ENCODE data around the gene SLC50A1. TPM values are rescaled to one million over a fixed set of nuclear protein-coding genes. Genes with fewer than 3 reads are reported as not detected.
A peak's percentile ranks its signal among the peaks of the same experiment; 100 is the strongest.

Gene SLC50A1
- total and polyA plus RNA-seq, 9 of the 15 experiments (the other 6 are each of a cell fraction or from before 2014, with no cell fraction given), result 46.5 to 132 (median 91.9) TPM

GRCh38 chr1:155167166-155168104, 31.8 kb downstream of the SLC50A1 start (continued):
- TF ChIP-seq REST (IDR thresholded peaks at IDR 0.05; ENCODE audit: borderline replicate concordance) (peak; percentile 93), REST (CRISPR knock-in tag; IDR thresholded peaks at IDR 0.05; ENCODE audit: low read depth) (0 out of 2 replicates have a peak, but pooled peaks have one; percentile 37), KDM1A (IDR thresholded peaks at IDR 0.05) (0 out of 4 replicates have a peak, but pooled peaks of 1 of the 2 experiments have one; percentile 5), ZEB2 (IDR thresholded peaks at IDR 0.05) (no peak), RCOR1 (IDR thresholded peaks at IDR 0.05; ENCODE audit: borderline replicate concordance in 1 of 2, low read depth in 2 of 2, low read length in 2 of 2) (peak in 1 of 2 experiments; percentile 88; a peak in 2 of 4 replicates), SP1 (CRISPR knock-in tag; IDR thresholded peaks at IDR 0.05) (peak; percentile 42; the same call in 1 of the 2 replicates), DACH1 (IDR thresholded peaks at IDR 0.05; ENCODE audit: partially characterized antibody) (no peak), MNT (conservative IDR thresholded peaks at IDR 0.05) (no peak), SNRNP70 (optimal IDR thresholded peaks at IDR 0.05; ENCODE audit: low read depth, low read length) (no peak), NELFE (IDR thresholded peaks at IDR 0.05; ENCODE audit: insufficient read depth, insufficient read length) (no peak), GTF2E2 (tag; IDR thresholded peaks at IDR 0.05) (no peak), ELF2 (CRISPR knock-in tag; IDR thresholded peaks at IDR 0.05) (no peak), NBN (IDR thresholded peaks at IDR 0.05; ENCODE audit: low read depth) (0 out of 2 replicates have a peak, but pooled peaks have one; percentile 12)

Data from K562 (cell line).